HepG2 (cell line): ENCODE data around the gene L3MBTL1. TPM values are rescaled to one million over a fixed set of nuclear protein-coding genes. Genes with fewer than 3 reads are reported as not detected.

Source experiments
- IKZF4 ChIP-seq: sonication (generic); formaldehyde crosslinking; IDR thresholded peaks from 2 replicates; pipeline ENCODE4 v1.5.1; 2020; ENCODE audit warnings: borderline replicate concordance, mild to moderate bottlenecking, low read depth, missing genetic modification reagents; ENCODE audit errors: not compliant biosample characterization
- IRF2 ChIP-seq: IDR thresholded peaks from 2 replicates; pipeline ENCODE4 v1.6.1; 2018; ENCODE audit warnings: missing genetic modification reagents, missing compliant biosample characterization
- KDM5A ChIP-seq: fragments of 200-600 bp; sonication (generic); IDR thresholded peaks from 2 replicates; pipeline ENCODE4 v1.7.0; 2018; ENCODE audit warnings: antibody characterized with exemption, mild to moderate bottlenecking, low read length, borderline replicate concordance
- KIAA2018 ChIP-seq: sonication (generic); formaldehyde crosslinking; IDR thresholded peaks from 2 replicates; pipeline ENCODE4 v1.5.0; 2020; ENCODE audit warnings: mild to moderate bottlenecking, missing genetic modification reagents, borderline replicate concordance
- MYNN ChIP-seq: sonication (generic); formaldehyde crosslinking; IDR thresholded peaks from 2 replicates; pipeline ENCODE4 v1.4.0; 2020; ENCODE audit warnings: mild to moderate bottlenecking, low read depth, missing genetic modification reagents
- RNF2 ChIP-seq: fragments of 450-650 bp; conservative IDR thresholded peaks from 2 replicates; pipeline ENCODE4 v1.6.1; 2016; ENCODE audit warnings: low read depth
- RXRA ChIP-seq: sonication (generic); formaldehyde crosslinking; IDR thresholded peaks from 2 replicates; pipeline ENCODE4 v1.5.1; 2020; ENCODE audit warnings: missing genetic modification reagents
- ZKSCAN1 ChIP-seq: fragments of 150-350 bp; IDR thresholded peaks from 2 replicates; pipeline ENCODE4 v1.6.1; 2014; ENCODE audit warnings: low read length
- ZNF292 ChIP-seq: sonication (generic); formaldehyde crosslinking; IDR thresholded peaks from 2 replicates; pipeline ENCODE4 v1.8.1; 2022; ENCODE audit warnings: mild to moderate bottlenecking, low read depth, missing genetic modification reagents, borderline replicate concordance
- ZNF430 ChIP-seq: sonication (generic); formaldehyde crosslinking; IDR thresholded peaks from 2 replicates; pipeline ENCODE4 v1.9.0; 2021; ENCODE audit warnings: mild to moderate bottlenecking, missing genetic modification reagents
- ZNF607 ChIP-seq: sonication (generic); formaldehyde crosslinking; IDR thresholded peaks from 2 replicates; pipeline ENCODE4 v1.5.1; 2020; ENCODE audit warnings: missing genetic modification reagents, mild to moderate bottlenecking, borderline replicate concordance
- ZNF777 ChIP-seq: sonication (generic); formaldehyde crosslinking; IDR thresholded peaks from 2 replicates; pipeline ENCODE4 v1.4.0; 2020; ENCODE audit warnings: missing genetic modification reagents
- polyA plus RNA-seq, 8 experiments: library from polyadenylated mRNA; depleted of rRNA in 3 of 8; stranded (reverse) in 7 of 8; unstranded in 1 of 8; fragments of >200 nt; fragmentation: Illumina TruSeq in 4 of 8; extraction: Trizol in 4 of 8; gene quantifications; 2 replicates each; pipeline versions ENCODE4 v1.2.1 to v1.2.3, GENCODE V29; 2011 to 2016; ENCODE audit warnings: low read depth in 4 of 8, missing spikeins in 1 of 8, mixed read lengths in 1 of 8; ENCODE audit not compliant: insufficient read depth in 1 of 8
- total RNA-seq, 5 experiments: library from RNA; depleted of rRNA; stranded (reverse); fragments of >200 nt; fragmentation: Illumina TruSeq; extraction: Trizol; gene quantifications; 2 replicates each; pipeline ENCODE4 v1.2.3, GENCODE V29; 2016; ENCODE audit warnings: low read depth in 1 of 5
- TF ChIP-seq, protein P1 (sequence below): sonication (generic); formaldehyde crosslinking; conservative IDR thresholded peaks from 2 replicates; pipeline ENCODE4 v1.4.0; 2020; ENCODE audit warnings: missing genetic modification reagents
- TF ChIP-seq, protein P2 (sequence below): sonication (generic); formaldehyde crosslinking; IDR thresholded peaks from 2 replicates; pipeline ENCODE4 v1.5.0; 2020; ENCODE audit warnings: mild to moderate bottlenecking, missing genetic modification reagents
- TF ChIP-seq, protein P3 (sequence below): IDR thresholded peaks from 2 replicates; pipeline ENCODE4 v1.6.1; 2016; ENCODE audit warnings: missing compliant biosample characterization, missing genetic modification reagents, borderline replicate concordance

Gene L3MBTL1
- total and polyA plus RNA-seq, 2 of the 13 experiments (the other 11 are each of a cell fraction or from before 2014, with no cell fraction given), result 9.0 to 17.8 TPM

- TF ChIP-seq KIAA2018 (no peak), ZKSCAN1 (no peak), IRF2 (0 out of 2 replicates have a peak, but pooled peaks have one; percentile 2), KDM5A (no peak), MYNN (CRISPR knock-in tag) (no peak), ZNF777 (no peak), ZNF292 (peak; percentile 15; the same call in 1 of the 2 replicates), ZNF430 (CRISPR knock-in tag) (peak; percentile 70; the same call in 1 of the 2 replicates), ZNF607 (CRISPR knock-in tag) (0 out of 2 replicates have a peak, but pooled peaks have one; percentile 59), RXRA (CRISPR knock-in tag) (0 out of 2 replicates have a peak, but pooled peaks have one; percentile 18), RNF2 (peak; percentile 59; the same call in 1 of the 2 replicates), IKZF4 (CRISPR knock-in tag) (no peak)
- TF ChIP-seq, protein P1, sequence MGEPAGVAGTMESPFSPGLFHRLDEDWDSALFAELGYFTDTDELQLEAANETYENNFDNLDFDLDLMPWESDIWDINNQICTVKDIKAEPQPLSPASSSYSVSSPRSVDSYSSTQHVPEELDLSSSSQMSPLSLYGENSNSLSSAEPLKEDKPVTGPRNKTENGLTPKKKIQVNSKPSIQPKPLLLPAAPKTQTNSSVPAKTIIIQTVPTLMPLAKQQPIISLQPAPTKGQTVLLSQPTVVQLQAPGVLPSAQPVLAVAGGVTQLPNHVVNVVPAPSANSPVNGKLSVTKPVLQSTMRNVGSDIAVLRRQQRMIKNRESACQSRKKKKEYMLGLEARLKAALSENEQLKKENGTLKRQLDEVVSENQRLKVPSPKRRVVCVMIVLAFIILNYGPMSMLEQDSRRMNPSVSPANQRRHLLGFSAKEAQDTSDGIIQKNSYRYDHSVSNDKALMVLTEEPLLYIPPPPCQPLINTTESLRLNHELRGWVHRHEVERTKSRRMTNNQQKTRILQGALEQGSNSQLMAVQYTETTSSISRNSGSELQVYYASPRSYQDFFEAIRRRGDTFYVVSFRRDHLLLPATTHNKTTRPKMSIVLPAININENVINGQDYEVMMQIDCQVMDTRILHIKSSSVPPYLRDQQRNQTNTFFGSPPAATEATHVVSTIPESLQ (CRISPR knock-in tag), result no peak
- TF ChIP-seq, protein P2, sequence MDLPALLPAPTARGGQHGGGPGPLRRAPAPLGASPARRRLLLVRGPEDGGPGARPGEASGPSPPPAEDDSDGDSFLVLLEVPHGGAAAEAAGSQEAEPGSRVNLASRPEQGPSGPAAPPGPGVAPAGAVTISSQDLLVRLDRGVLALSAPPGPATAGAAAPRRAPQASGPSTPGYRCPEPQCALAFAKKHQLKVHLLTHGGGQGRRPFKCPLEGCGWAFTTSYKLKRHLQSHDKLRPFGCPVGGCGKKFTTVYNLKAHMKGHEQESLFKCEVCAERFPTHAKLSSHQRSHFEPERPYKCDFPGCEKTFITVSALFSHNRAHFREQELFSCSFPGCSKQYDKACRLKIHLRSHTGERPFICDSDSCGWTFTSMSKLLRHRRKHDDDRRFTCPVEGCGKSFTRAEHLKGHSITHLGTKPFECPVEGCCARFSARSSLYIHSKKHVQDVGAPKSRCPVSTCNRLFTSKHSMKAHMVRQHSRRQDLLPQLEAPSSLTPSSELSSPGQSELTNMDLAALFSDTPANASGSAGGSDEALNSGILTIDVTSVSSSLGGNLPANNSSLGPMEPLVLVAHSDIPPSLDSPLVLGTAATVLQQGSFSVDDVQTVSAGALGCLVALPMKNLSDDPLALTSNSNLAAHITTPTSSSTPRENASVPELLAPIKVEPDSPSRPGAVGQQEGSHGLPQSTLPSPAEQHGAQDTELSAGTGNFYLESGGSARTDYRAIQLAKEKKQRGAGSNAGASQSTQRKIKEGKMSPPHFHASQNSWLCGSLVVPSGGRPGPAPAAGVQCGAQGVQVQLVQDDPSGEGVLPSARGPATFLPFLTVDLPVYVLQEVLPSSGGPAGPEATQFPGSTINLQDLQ (CRISPR knock-in tag), result no peak
- TF ChIP-seq, protein P3, sequence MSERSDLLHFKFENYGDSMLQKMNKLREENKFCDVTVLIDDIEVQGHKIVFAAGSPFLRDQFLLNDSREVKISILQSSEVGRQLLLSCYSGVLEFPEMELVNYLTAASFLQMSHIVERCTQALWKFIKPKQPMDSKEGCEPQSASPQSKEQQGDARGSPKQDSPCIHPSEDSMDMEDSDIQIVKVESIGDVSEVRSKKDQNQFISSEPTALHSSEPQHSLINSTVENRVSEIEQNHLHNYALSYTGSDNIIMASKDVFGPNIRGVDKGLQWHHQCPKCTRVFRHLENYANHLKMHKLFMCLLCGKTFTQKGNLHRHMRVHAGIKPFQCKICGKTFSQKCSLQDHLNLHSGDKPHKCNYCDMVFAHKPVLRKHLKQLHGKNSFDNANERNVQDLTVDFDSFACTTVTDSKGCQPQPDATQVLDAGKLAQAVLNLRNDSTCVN (CRISPR knock-in tag), result 0 out of 2 replicates have a peak, but pooled peaks have one; percentile 51
These were observed 6.0 kb downstream of the L3MBTL1 start (continued) for GRCh38 chr20:43513372-43513930.
